GM12875 (cell line): ENCODE measurements around the gene NAA40.

Source experiments
- H3K4me3 ChIP-seq: one replicate; pipeline ENCODE4 v1.5.1; 2011; ENCODE audit warnings: low read depth, low read length, control low read depth
- TF ChIP-seq, protein P1 (sequence below): IDR thresholded peaks from 2 replicates; pipeline ENCODE4 v1.5.1; 2011; ENCODE audit warnings: low read depth, mild to moderate bottlenecking, control low read depth, inconsistent platforms, low read length, moderate library complexity, borderline replicate concordance; ENCODE audit not compliant: insufficient read depth

The NAA40 gene

DNA sequence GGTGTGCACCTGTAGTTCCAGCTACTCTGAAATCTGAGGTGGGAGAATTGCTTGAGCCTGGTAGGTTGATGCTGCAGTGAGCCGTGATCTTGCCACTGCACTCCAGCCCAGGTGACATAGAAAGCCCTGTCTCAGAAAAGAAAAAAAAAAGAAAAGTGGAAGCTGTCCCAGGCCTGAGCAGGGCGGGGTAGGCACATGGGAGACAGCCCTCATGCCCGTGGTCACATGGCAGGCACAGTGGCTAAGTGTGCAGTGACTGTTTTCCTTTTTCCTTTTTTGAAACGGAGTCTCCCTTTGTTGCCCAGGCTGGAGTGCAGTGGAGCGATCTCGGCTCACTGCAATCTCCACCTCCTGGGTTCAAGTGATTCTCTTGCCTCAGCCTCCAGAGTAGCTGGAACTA, 55.2 kb downstream of the NAA40 start:
- TF ChIP-seq, protein P1, sequence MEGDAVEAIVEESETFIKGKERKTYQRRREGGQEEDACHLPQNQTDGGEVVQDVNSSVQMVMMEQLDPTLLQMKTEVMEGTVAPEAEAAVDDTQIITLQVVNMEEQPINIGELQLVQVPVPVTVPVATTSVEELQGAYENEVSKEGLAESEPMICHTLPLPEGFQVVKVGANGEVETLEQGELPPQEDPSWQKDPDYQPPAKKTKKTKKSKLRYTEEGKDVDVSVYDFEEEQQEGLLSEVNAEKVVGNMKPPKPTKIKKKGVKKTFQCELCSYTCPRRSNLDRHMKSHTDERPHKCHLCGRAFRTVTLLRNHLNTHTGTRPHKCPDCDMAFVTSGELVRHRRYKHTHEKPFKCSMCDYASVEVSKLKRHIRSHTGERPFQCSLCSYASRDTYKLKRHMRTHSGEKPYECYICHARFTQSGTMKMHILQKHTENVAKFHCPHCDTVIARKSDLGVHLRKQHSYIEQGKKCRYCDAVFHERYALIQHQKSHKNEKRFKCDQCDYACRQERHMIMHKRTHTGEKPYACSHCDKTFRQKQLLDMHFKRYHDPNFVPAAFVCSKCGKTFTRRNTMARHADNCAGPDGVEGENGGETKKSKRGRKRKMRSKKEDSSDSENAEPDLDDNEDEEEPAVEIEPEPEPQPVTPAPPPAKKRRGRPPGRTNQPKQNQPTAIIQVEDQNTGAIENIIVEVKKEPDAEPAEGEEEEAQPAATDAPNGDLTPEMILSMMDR = no peak
- no peak overlapping the region for H3K4me3 ChIP-seq

DNA sequence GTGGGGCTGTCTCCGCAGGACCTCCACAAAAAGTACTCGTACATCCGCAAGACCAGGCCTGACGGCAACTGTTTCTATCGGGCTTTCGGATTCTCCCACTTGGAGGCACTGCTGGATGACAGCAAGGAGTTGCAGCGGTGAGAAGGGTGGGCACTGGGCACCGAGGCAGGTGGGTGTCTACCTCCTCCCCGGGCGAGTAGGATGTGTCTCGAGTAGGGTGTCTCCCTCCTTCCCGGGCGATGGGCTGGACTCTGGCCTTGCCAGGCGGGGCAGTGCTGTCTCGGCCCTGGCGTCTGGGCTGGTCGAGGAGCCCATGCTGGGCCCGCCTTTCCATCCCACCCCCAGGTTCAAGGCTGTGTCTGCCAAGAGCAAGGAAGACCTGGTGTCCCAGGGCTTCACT, 57.7 kb downstream of the NAA40 start:
- TF ChIP-seq, protein P1 = no peak
- H3K4me3 ChIP-seq = no peak overlapping the region

DNA sequence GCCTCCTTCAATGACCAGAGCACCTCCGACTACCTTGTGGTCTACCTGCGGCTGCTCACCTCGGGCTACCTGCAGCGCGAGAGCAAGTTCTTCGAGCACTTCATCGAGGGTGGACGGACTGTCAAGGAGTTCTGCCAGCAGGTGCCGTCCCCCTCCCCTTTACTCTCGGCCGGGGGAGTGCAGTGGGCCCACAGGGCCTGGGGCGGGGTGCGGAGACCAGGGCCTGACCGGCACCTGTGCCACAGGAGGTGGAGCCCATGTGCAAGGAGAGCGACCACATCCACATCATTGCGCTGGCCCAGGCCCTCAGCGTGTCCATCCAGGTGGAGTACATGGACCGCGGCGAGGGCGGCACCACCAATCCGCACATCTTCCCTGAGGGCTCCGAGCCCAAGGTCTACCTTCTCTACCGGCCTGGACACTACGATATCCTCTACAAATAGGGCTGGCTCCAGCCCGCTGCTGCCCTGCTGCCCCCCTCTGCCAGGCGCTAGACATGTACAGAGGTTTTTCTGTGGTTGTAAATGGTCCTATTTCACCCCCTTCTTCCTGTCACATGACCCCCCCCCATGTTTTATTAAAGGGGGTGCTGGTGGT, 58.4 kb downstream of the NAA40 start:
- no peak overlapping the region for H3K4me3 ChIP-seq
- TF ChIP-seq, protein P1 = no peak

DNA sequence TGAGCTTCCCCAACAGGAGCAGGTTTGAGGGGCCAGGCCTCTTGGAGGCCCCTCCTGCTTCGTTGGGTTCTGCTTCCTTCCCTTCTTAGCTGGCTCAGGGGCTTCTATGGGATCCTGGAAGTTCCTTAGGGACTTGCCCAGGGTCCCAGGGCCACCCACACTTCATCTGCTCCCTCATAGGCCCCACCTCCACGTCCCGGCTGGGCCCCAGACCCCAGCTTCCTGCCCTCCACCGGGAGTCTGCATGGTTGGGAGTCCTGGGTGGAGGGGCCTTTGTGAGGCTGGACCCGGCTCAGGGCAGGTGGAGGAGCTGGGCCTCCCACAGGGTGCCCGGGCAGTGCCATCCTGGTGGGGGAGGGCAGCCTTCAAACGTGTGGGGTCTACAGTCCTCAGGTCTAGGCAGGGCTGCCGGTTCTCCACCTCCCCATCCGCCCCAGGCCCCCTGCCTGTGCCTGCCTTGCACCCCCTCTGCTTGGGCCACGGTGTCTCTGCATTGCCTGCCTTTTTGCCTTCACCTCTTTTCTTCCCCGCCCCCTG, 59.1 kb downstream of the NAA40 start:
- TF ChIP-seq, protein P1 = no peak
- H3K4me3 ChIP-seq = no peak overlapping the region

DNA sequence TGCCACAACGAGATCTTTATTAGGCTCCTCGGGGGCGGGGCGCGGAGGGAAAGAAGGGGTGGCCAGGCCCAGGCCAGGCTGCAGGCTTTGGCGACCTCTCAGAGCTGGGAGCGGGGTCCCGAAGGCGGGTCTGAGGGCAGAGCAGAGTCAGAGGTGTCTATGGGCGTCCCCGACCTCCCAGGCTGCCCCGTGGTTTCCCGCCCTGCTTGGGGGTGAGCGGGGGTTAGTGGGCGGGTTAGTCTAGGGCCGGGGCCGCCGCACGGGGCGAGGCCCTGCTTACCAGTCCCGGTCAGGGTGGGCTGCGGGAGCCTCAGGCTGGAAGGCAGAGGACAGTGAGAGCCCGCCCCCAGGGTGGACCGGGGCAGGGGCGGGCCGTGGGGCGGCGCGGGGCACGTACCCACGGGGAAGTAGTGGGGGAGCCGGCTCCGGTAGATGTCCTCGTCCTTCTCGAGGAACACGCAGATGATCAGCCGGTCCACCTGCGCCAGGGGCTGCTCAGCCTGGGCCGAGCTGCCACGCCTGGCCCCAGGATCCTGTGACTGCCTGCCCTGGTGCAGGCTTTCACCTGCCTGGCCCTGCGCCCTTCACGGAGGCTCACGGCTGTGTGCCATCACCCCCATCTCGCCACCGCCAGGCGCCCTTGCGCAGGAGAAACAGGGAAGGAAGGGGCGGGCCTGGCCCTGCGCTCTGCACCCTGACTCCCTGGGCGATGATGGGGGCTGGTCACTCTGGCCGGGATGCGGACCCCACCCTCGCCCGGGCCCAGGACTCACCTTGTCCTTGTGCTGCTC, 60.0 kb downstream of the NAA40 start:
- TF ChIP-seq, protein P1 = no peak
- H3K4me3 ChIP-seq = no peak overlapping the region

DNA sequence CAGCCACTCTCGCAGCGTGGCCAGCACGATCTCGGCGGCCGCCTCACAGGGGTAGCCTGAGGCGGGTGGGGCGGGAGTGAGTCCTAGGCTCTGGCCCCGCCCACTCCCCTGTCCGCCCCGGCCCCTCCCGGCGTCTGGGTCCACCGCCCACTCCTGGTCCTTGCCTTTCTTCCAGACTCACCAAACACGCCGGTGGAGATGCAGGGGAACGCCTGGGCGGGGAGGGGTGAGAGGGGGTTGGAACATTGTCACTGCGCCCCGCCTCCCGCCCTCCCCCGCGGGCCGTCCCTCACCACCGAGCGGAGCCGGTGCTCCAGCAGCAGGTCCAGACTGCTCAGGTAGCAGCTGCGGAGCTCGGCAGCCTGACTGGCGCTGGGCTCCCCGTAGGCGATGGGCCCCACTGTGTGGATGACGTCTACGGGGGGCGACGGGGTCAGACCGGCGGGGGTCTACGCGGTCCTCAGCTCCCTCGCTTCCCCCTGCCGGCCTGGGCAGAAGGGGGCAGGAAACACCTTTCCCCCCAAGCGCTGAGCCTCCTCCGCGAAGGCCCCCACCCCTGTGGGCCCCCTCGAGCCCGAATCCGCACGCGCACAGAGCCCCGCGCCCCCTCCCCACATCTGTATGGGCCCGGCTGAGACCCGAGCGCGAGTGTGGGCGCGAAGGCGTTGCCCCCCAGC, 60.7 kb downstream of the NAA40 start:
- H3K4me3 ChIP-seq = no peak overlapping the region

More for the DNA sequence above, 60.7 kb downstream of the NAA40 start:
- TF ChIP-seq, protein P1 = no peak
